Stimulated activated CD4-positive, alpha-beta T cell treated with anti-CD3 and anti-CD28 coated beads, Interleukin-1b, Interleukin-23, amount 100 ng/mL, for 48 hours (primary cell): Measurements from ENCODE around the gene FSD1L.
"Not testable (repeated sequence)": the region's sequence is repeated elsewhere in the genome, so short reads cannot be mapped to it uniquely, and the experiment has no call there.

Experiments
- DNase-seq: peaks from one replicate; pipeline ENCODE4 v3.0.0-alpha.2; 2020

FSD1L gene

GRCh38 chr9:105579952-105580351, 132.1 kb downstream of the FSD1L start:
- DNase-seq = not testable (repeated sequence)

DNA sequence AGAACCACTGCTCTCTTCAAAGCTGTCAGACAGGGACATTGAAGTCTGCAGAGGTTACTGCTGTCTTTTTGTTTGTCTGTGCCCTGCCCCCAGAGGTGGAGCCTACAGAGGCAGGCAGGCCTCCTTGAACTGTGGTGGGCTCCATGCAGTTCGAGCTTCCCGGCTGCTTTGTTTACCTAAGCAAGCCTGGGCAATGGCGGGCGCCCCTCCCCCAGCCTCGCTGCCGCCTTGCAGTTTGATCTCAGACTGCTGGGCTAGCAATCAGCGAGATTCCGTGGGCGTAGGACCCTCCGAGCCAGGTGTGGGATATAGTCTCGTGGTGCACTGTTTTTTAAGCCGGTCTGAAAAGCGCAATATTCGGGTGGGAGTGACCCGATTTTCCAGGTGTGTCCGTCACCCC, 133.7 kb downstream of the FSD1L start:
- DNase-seq = not testable (repeated sequence)

DNA sequence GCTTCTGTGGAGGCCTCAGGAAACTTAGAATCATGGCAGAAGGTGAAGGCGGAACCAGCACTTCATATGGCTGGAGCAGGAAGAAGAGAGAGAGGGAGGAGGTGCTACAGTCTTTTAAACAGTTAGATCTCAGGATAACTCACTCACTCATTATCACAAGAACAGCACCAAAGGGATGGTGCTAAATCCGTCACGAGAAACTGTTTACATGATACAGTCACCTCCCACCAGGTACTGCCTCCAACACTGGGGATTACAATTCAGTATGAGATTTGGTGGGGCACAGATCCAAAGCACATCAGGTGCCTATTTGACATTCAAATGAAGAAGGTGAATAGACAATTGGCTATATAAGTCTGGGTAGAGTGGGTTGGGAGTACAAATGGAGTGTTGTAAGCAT, 145.3 kb downstream of the FSD1L start:
- no peak for DNase-seq
